GM12878 (cell line): Measurements from ENCODE around the gene SLC6A3. TPM values are rescaled to one million over a fixed set of nuclear protein-coding genes. Genes with fewer than 3 reads are reported as not detected.
A peak's percentile ranks its signal among the peaks of the same experiment; 100 is the strongest.

Experiments used
- ATAC-seq: fragments of 200-7000 bp; cut with Tn5 transposase; 3 replicates; pipeline ENCODE4 v1.9.1; 2020; ENCODE audit warnings: mild to moderate bottlenecking, moderate library complexity
- BruUV-seq: library from RNA; stranded (reverse); fragments of 400-500 nt; replicated peaks from 2 replicates; lab custom pipeline; 2021; lab: Mats Ljungman, UMichigan
- CTCF ChIA-PET: fragments of 300-600 bp; sonication (Branson Sonifier 250); formaldehyde crosslinking; extraction: SDS; loops from one replicate; lab custom pipeline; 2021; ENCODE audit warnings: inconsistent platforms; lab: Yijun Ruan, JAX
- POLR2A ChIA-PET: fragments of 350-600 bp; formaldehyde crosslinking; extraction: SDS; loops from one replicate; lab custom pipeline; 2021; ENCODE audit warnings: inconsistent platforms; lab: Charles Lee
- RAD21 ChIA-PET: fragments of 300-600 bp; sonication (Branson Sonifier 250); formaldehyde crosslinking; loops from one replicate; lab custom pipeline; 2023; ENCODE audit warnings: antibody characterized with exemption; ENCODE audit not compliant: unreplicated experiment; lab: Charles Lee
- SMC1A ChIA-PET: fragments of 300-600 bp; sonication (Branson Sonifier 250); formaldehyde crosslinking; loops from one replicate; lab custom pipeline; 2023; ENCODE audit not compliant: unreplicated experiment, uncharacterized antibody; lab: Charles Lee
- DNase-seq: peaks from one replicate; pipeline ENCODE4 v3.0.0-alpha.2; 2011; ENCODE audit warnings: low read depth, low spot score
- FAIRE-seq: peaks from 3 replicates; lab custom pipeline; 2011; peaks lifted over from hg19 to GRCh38; lab: Jason Lieb, UNC
- H2AFZ ChIP-seq: 2 replicates; pipeline ENCODE4 v1.6.0; 2011; ENCODE audit warnings: low read depth, low read length, control low read depth; ENCODE audit not compliant: control insufficient read depth
- H3K27ac ChIP-seq: 2 replicates; pipeline ENCODE4 v1.5.1; 2011; ENCODE audit warnings: control low read depth; ENCODE audit not compliant: control insufficient read depth, insufficient read depth
- H3K27me3 ChIP-seq, 2 experiments: replicated peaks in 1 of 2; 2 replicates each; pipeline versions ENCODE4 v1.6.0 to v1.6.1; 2011; ENCODE audit warnings: low read length in 1 of 2; ENCODE audit not compliant: control insufficient read depth in 2 of 2, insufficient read depth in 2 of 2
- H3K36me3 ChIP-seq, 2 experiments: 2 replicates each; pipeline ENCODE4 v1.5.1; 2011; ENCODE audit warnings: low read length in 1 of 2; ENCODE audit not compliant: control insufficient read depth in 2 of 2, insufficient read depth in 2 of 2
- H3K4me1 ChIP-seq: 2 replicates; pipeline ENCODE4 v1.6.1; 2011; ENCODE audit warnings: mild to moderate bottlenecking, low read length, moderate library complexity, mixed read lengths; ENCODE audit not compliant: control insufficient read depth, insufficient read depth
- H3K4me2 ChIP-seq: 2 replicates; pipeline ENCODE4 v1.6.0; 2011; ENCODE audit warnings: control low read depth; ENCODE audit not compliant: control insufficient read depth, insufficient read depth
- H3K4me3 ChIP-seq: fragments of 200-600 bp; sonication (generic); 2 replicates; pipeline ENCODE4 v1.5.1; 2016
- H3K79me2 ChIP-seq: 2 replicates; pipeline ENCODE4 v1.6.0; 2011; ENCODE audit warnings: low read length; ENCODE audit not compliant: control insufficient read depth, insufficient read depth
- H3K9ac ChIP-seq: 2 replicates; pipeline ENCODE4 v1.8.0; 2011; ENCODE audit warnings: low read length, control low read depth, mixed read lengths; ENCODE audit not compliant: control insufficient read depth, insufficient read depth
- H3K9me3 ChIP-seq: replicated peaks from 3 replicates; pipeline ENCODE4 v1.5.1; 2011; ENCODE audit warnings: mild to moderate bottlenecking, low read length; ENCODE audit not compliant: control insufficient read depth, insufficient read depth
- H4K20me1 ChIP-seq: 2 replicates; pipeline ENCODE4 v1.6.0; 2011; ENCODE audit not compliant: control insufficient read depth, insufficient read depth
- ASH2L ChIP-seq: fragments of 300-600, 200-600 bp; sonication (generic); IDR thresholded peaks from 2 replicates; pipeline ENCODE4 v1.6.1; 2017; ENCODE audit warnings: low read depth, mild to moderate bottlenecking, borderline replicate concordance
- BCL11A ChIP-seq: IDR thresholded peaks from 2 replicates; pipeline ENCODE4 v1.6.1; 2011; ENCODE audit warnings: low read depth, low read length
- CREM ChIP-seq: IDR thresholded peaks from 2 replicates; pipeline ENCODE4 v1.6.1; 2014; ENCODE audit warnings: antibody characterized with exemption, low read depth
- EGR1 ChIP-seq, 2 experiments: IDR thresholded peaks; 1 replicate in 1 of 2; 2 replicates in 1 of 2; pipeline ENCODE4 v1.6.1; 2011 to 2012; ENCODE audit warnings: low read depth in 2 of 2, low read length in 2 of 2, borderline replicate concordance in 1 of 2, mild to moderate bottlenecking in 1 of 2, moderate library complexity in 1 of 2
- MYC ChIP-seq: IDR thresholded peaks from 2 replicates; pipeline ENCODE4 v1.6.1; 2011; ENCODE audit warnings: mild to moderate bottlenecking, low read length, moderate library complexity, inconsistent platforms; ENCODE audit not compliant: insufficient read depth, insufficient replicate concordance, insufficient read length, severe bottlenecking
- NRF1 ChIP-seq: conservative IDR thresholded peaks from 2 replicates; pipeline ENCODE4 v1.6.1; 2011; ENCODE audit warnings: mild to moderate bottlenecking, low read depth, low read length, improper control_type of control experiment
- PAX8 ChIP-seq: fragments of 450-650 bp; IDR thresholded peaks from 2 replicates; pipeline ENCODE4 v1.6.1; 2017; ENCODE audit warnings: mild to moderate bottlenecking, moderate library complexity
- PML ChIP-seq: IDR thresholded peaks from 2 replicates; pipeline ENCODE4 v1.6.1; 2012; ENCODE audit warnings: low read length, inconsistent platforms
- RB1 ChIP-seq: fragments of 450-650 bp; formaldehyde crosslinking; IDR thresholded peaks from 2 replicates; pipeline ENCODE4 v1.6.1; 2017; ENCODE audit warnings: mild to moderate bottlenecking, borderline replicate concordance
- RCOR1 ChIP-seq: conservative IDR thresholded peaks from 2 replicates; pipeline ENCODE4 v1.6.1; 2012; ENCODE audit warnings: low read depth, low read length, improper control_type of control experiment
- SMAD5 ChIP-seq: IDR thresholded peaks from 2 replicates; pipeline ENCODE4 v1.6.1; 2016; ENCODE audit warnings: antibody characterized with exemption, low read depth
- SMC3 ChIP-seq: IDR thresholded peaks from 2 replicates; pipeline ENCODE4 v1.6.1; 2011; ENCODE audit warnings: low read length, improper control_type of control experiment, borderline replicate concordance
- SPI1 ChIP-seq: IDR thresholded peaks from 2 replicates; pipeline ENCODE4 v1.6.1; 2011; ENCODE audit warnings: low read depth, mild to moderate bottlenecking, low read length, moderate library complexity, borderline replicate concordance; ENCODE audit not compliant: insufficient read depth
- TCF12 ChIP-seq: IDR thresholded peaks from 2 replicates; pipeline ENCODE4 v1.6.1; 2011; ENCODE audit warnings: low read depth, mild to moderate bottlenecking, low read length
- TCF3 ChIP-seq: IDR thresholded peaks from 2 replicates; pipeline ENCODE4 v1.6.1; 2012; ENCODE audit warnings: low read depth, mild to moderate bottlenecking, low read length, borderline replicate concordance; ENCODE audit not compliant: insufficient read depth
- TCF7 ChIP-seq: IDR thresholded peaks from 2 replicates; pipeline ENCODE4 v1.6.1; 2014; ENCODE audit warnings: antibody characterized with exemption, borderline replicate concordance
- YY1 ChIP-seq: IDR thresholded peaks from 2 replicates; pipeline ENCODE4 v1.6.1; 2011; ENCODE audit warnings: low read depth, mild to moderate bottlenecking, low read length
- WGBS: methylation state at CpG from one replicate; pipeline ENCODE4 v1.1.6; 2016; ENCODE audit warnings: low lambda C conversion rate; ENCODE audit not compliant: insufficient replicate concordance, insufficient coverage; ENCODE audit errors: missing lambda C conversion rate; 5-methylcytosine and 5-hydroxymethylcytosine counted together
- in situ Hi-C: fragments of 300-500 bp; cut with MboI; formaldehyde crosslinking; loops from 9 replicates; pipeline ENCODE4 v1.14.3; 2018; ENCODE audit warnings: mixed read lengths
- intact Hi-C: fragments of 100-400 bp; cut with micrococcal nuclease; formaldehyde crosslinking; loops from one replicate; pipeline ENCODE4 v1.14.2; 2022; ENCODE audit not compliant: unreplicated experiment
- polyA plus RNA-seq, 11 experiments: library from polyadenylated mRNA; depleted of rRNA in 4 of 11; unstranded in 6 of 11; stranded (reverse) in 5 of 11; fragments of >200 nt; fragmentation: Nextera tagmentation in 4 of 11; fragmentation: Illumina TruSeq in 1 of 11; extraction: Ambion mirVana in 4 of 11; extraction: Trizol in 1 of 11; gene quantifications; 1 replicate in 1 of 11; 2 replicates in 10 of 11; pipeline versions ENCODE4 v1.2.1 to v1.2.3, GENCODE V29; 2011 to 2016; ENCODE audit warnings: inconsistent platforms in 2 of 11, missing spikeins in 2 of 11, low read depth in 1 of 11
- total RNA-seq, 4 experiments: library from RNA; depleted of rRNA in 3 of 4; stranded (reverse); fragments of >200 nt in 3 of 4; fragmentation: Illumina TruSeq in 1 of 4; extraction: Trizol in 1 of 4; gene quantifications; 2 replicates each; pipeline versions ENCODE4 v1.2.1 to v1.2.3, GENCODE V29; 2013 to 2021
- TF ChIP-seq, protein P1 (sequence below): IDR thresholded peaks from 2 replicates; pipeline ENCODE4 v1.6.1; 2011; ENCODE audit warnings: low read depth, mild to moderate bottlenecking, low read length, moderate library complexity, borderline replicate concordance; ENCODE audit errors: extremely low read depth

Gene SLC6A3
- total and polyA plus RNA-seq, 10 of the 15 experiments (the other 5 are each of a cell fraction or from before 2014, with no cell fraction given), result 0.01 TPM; not detected in 9

DNA sequence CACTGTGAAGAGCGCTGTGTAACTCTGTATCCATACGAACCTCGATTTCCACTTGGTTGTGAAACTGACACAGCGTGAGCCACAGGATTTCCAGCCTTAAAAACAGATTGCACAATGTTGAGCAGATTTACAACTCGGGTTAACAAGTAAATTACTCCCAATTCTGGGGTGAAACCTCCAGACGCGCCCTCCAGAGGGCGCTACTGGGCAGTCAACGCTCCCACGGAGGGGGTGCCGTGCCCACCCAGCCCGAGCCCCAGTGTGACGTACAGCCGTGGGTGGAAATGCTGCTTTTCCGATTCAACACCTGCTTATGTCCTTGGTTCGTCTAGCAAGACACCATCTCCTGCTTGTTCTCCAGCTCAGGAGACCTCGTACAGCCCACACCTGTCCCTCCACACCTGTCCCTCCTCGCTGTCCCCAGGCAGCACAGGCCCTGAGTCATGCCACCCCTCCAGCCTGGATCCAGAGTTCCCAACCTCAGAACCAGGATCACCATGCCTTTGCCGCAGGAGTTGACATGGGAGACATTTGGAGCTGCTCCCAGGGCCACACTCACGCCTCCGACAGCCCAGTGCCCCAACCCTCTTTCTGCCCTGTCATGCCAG lies 34.4 kb upstream of the SLC6A3 start (continued):
- TF ChIP-seq SMC3 (peak; percentile 74), TCF12 (peak; percentile 61; the same call in 1 of the 2 replicates), EGR1 (IDR thresholded peaks at IDR 0.05; ENCODE audit: borderline replicate concordance in 1 of 2, low read depth in 2 of 2, low read length in 2 of 2) (peak in 1 of 2 experiments; percentile 51; a peak in 1 of 3 replicates), YY1 (peak; percentile 47; the same call in 1 of the 2 replicates), SMAD5 (no peak), CREM (peak; percentile 75), RCOR1 (no peak)

GRCh38 chr5:1479066-1479465 lies 33.8 kb upstream of the SLC6A3 start:
- no TSS peak for BruUV-seq
- peaks cover 20% of the 10 kb centered on the region for H3K4me1 ChIP-seq
- H3K9me3 ChIP-seq, result no peaks in the 10 kb centered on the region
- H3K4me3 ChIP-seq, result no peak overlapping the region
- no peaks in the 10 kb centered on the region for H4K20me1 ChIP-seq
- WGBS, result 81% methylated on average over 7 of the region's 7 CpGs
- peaks cover 3% of the 10 kb centered on the region for H3K79me2 ChIP-seq
- no peak overlapping the region for H2AFZ ChIP-seq
- no peak overlapping the region for H3K4me2 ChIP-seq
- DNase-seq (no peak), FAIRE-seq (no peak), ATAC-seq (no peak)
- peaks cover 28 to 48% of the 10 kb centered on the region in 2 experiments for H3K36me3 ChIP-seq
- TF ChIP-seq SMC3 (no peak), PML (no peak), RB1 (no peak), TCF3 (no peak), SPI1 (no peak), ASH2L (no peak), PAX8 (no peak), BCL11A (no peak), NRF1 (no peak), MYC (no peak), TCF7 (no peak)
- TF ChIP-seq, protein P1, sequence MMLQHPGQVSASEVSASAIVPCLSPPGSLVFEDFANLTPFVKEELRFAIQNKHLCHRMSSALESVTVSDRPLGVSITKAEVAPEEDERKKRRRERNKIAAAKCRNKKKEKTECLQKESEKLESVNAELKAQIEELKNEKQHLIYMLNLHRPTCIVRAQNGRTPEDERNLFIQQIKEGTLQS, result no peak
- no peaks in the 10 kb centered on the region for H3K27me3 ChIP-seq
- intact Hi-C loops (no loop called here), in situ Hi-C loops (no loop called here)
- SMC1A ChIA-PET, result interaction anchor here (0.6 to 2.7 kb wide), 5 partner anchors 11 to 161 kb away, joined by 3 to 20 read pairs (median 3); no protein-coding TSS in a partner anchor
- H3K9ac ChIP-seq, result no peak overlapping the region
- RAD21 ChIA-PET, result interaction anchor here (1.0 to 3.0 kb wide), 4 partner anchors 11 to 102 kb away, joined by 3 to 18 read pairs (median 4); no protein-coding TSS in a partner anchor
- CTCF ChIA-PET, result interaction anchor here (0.5 to 5.4 kb wide), 13 partner anchors 12 to 350 kb away, joined by 3 to 43 read pairs (median 7); no protein-coding TSS in a partner anchor
- no peak overlapping the region for H3K27ac ChIP-seq
- POLR2A ChIA-PET, result interaction anchor here (1.4 to 1.8 kb wide), 3 partner anchors 10 to 57 kb away, joined by 3 to 11 read pairs (median 6); no protein-coding TSS in a partner anchor
